Body of pancreas (tissue), 4 donors: ENCODE results near the gene ZNF699. TPM values are rescaled to one million over a fixed set of nuclear protein-coding genes. Genes with fewer than 3 reads are reported as not detected.

Experiments
- ATAC-seq: fragments of 150-250 bp; one replicate; pipeline ENCODE4 v1.9.1; 2016
- DNase-seq, 4 donors: peaks; one replicate each; pipeline ENCODE4 v3.0.0-alpha.2; 2019
- H3K27ac ChIP-seq, 4 donors: fragments of 200-600 bp; sonication (generic); 1 replicate in 3 of 4; 2 replicates in 1 of 4; pipeline versions ENCODE4 v1.5.1 to v1.6.1; 2016 to 2019; ENCODE audit warnings: mild to moderate bottlenecking in 1 of 4, mixed read lengths in 1 of 4, moderate library complexity in 1 of 4
- H3K27me3 ChIP-seq, 2 donors: fragments of 200-600 bp; sonication (generic); one replicate each; pipeline ENCODE4 v1.6.0; 2016; ENCODE audit warnings: mild to moderate bottlenecking in 1 of 2
- H3K36me3 ChIP-seq, 2 donors: fragments of 200-600 bp; sonication (generic); replicated peaks in 1 of 2; 2 replicates each; pipeline ENCODE4 v1.5.1; 2016; ENCODE audit warnings: low read depth in 2 of 2; ENCODE audit not compliant: insufficient read depth in 1 of 2
- H3K4me1 ChIP-seq: fragments of 200-600 bp; sonication (generic); one replicate; pipeline ENCODE4 v1.6.0; 2016
- H3K4me3 ChIP-seq, 2 donors: fragments of 200-600 bp; sonication (generic); 1 replicate in 1 of 2; 2 replicates in 1 of 2; pipeline ENCODE4 v1.5.1; 2016 to 2019
- H3K9me3 ChIP-seq, 3 donors: fragments of 200-600 bp; sonication (generic); 1 replicate in 2 of 3; 2 replicates in 1 of 3; pipeline ENCODE4 v1.5.1; 2016
- POLR2A ChIP-seq, 3 donors: fragments of 450-650 bp; IDR thresholded peaks; one replicate each; pipeline ENCODE4 v1.6.1; 2016; ENCODE audit warnings: antibody characterized with exemption in 3 of 3, mild to moderate bottlenecking in 2 of 3
- WGBS, 2 donors: methylation state at CpG; one replicate each; pipeline ENCODE4 v1.1.5; 2017; 5-methylcytosine and 5-hydroxymethylcytosine counted together
- intact Hi-C: fragments of 100-400 bp; cut with DNase I; formaldehyde crosslinking; loops from one replicate; pipeline ENCODE4 v1.15.1; 2023
- total RNA-seq, 2 donors: library from RNA; depleted of rRNA; stranded (reverse); fragments of >200 nt; gene quantifications; one replicate each; pipeline ENCODE4 v1.1.0, GENCODE V29; 2016
- TF ChIP-seq, protein P1 (sequence below), 7 experiments: fragments of 450-650 bp in 4 of 7; fragments of 200-600 bp in 3 of 7; sonication (generic) in 3 of 7; IDR thresholded peaks; one replicate each; pipeline ENCODE4 v1.5.1; 2016 to 2019; ENCODE audit warnings: antibody characterized with exemption in 7 of 7

Gene ZNF699
- total RNA-seq, 2 donors from 2014 or later, result 3.4 to 13.5 TPM

DNA sequence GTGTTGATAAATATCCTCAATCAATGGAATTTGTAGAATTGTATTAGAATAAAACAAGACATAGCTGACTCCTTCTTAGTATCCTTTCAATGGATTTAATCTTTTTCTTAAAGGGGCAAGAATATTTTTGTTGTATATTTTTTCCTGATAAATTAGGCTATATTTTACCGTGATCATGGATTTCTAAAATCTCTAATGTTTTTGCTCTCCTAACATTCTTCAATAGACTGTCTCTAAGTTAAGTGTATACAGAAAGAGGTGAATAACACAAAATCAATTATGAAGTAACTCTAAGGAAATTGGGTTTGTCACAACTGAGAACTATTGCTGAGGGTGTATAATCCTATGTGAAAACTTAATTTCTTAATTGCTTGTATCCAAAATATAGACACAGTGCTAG is 59.0 kb downstream of the ZNF699 start, which contains the start of gene OR7E24:
Gene OR7E24 (plus strand): TSS at position 301 of the 400 bp plus-strand sequence. CDS start 114 bp downstream, outside the sequence.
- H3K9me3 ChIP-seq, result no peaks in the 10 kb centered on the region
- intact Hi-C loops, result no loop called here
- ATAC-seq, result no peak
- H3K27ac ChIP-seq, result no peak within 1 kb of the TSS
- H3K4me3 ChIP-seq, result no peak within 1 kb of the TSS
- H3K4me1 ChIP-seq, result no peaks in the 10 kb centered on the region
- TF ChIP-seq, protein P1, sequence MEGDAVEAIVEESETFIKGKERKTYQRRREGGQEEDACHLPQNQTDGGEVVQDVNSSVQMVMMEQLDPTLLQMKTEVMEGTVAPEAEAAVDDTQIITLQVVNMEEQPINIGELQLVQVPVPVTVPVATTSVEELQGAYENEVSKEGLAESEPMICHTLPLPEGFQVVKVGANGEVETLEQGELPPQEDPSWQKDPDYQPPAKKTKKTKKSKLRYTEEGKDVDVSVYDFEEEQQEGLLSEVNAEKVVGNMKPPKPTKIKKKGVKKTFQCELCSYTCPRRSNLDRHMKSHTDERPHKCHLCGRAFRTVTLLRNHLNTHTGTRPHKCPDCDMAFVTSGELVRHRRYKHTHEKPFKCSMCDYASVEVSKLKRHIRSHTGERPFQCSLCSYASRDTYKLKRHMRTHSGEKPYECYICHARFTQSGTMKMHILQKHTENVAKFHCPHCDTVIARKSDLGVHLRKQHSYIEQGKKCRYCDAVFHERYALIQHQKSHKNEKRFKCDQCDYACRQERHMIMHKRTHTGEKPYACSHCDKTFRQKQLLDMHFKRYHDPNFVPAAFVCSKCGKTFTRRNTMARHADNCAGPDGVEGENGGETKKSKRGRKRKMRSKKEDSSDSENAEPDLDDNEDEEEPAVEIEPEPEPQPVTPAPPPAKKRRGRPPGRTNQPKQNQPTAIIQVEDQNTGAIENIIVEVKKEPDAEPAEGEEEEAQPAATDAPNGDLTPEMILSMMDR (IDR thresholded peaks at IDR 0.05), result no peak
- TF ChIP-seq POLR2A (IDR thresholded peaks at IDR 0.05), result no peak
- no peak for DNase-seq
- no peaks in the 10 kb centered on the region for H3K27me3 ChIP-seq
- 44 to 60% methylated on average over 1 of the region's 1 CpG for WGBS, 2 donors
- no peaks in the 10 kb centered on the region for H3K36me3 ChIP-seq

Other genes with a start within 250 kb of the ZNF699 start
- gene OR1M1, start 222.8 kb downstream of the ZNF699 start, total RNA-seq, result not detected
- gene OR7G2, start 202.4 kb downstream of the ZNF699 start, total RNA-seq, result not detected
- gene OR7G1, start 194.1 kb downstream of the ZNF699 start, total RNA-seq, result not detected
- gene OR7G3, start 182.9 kb downstream of the ZNF699 start, total RNA-seq, result not detected
- gene ZNF317, start 169.4 kb downstream of the ZNF699 start, total RNA-seq, result 10 to 100 TPM; 21.0 to 30.3 TPM
- not detected for gene OR7D2, start 130.9 kb downstream of the ZNF699 start, total RNA-seq
- gene OR7D4, start 90.2 kb downstream of the ZNF699 start, total RNA-seq, result not detected
- gene OR7E24, start 58.9 kb downstream of the ZNF699 start, total RNA-seq, result not detected
- gene ZNF559, start 14.3 kb upstream of the ZNF699 start, total RNA-seq, result 1 to 10 TPM; 6.5 to 6.6 TPM
- gene ZNF177, start 53.2 kb upstream of the ZNF699 start, total RNA-seq, result under 1 TPM; 0.66 to 0.78 TPM
- 10 to 100 TPM; 12.2 to 13.7 TPM for gene ZNF266, start 125.7 kb upstream of the ZNF699 start, total RNA-seq
- not detected for gene ZNF560, start 188.8 kb upstream of the ZNF699 start, total RNA-seq
- gene ZNF426, start 228.8 kb upstream of the ZNF699 start, total RNA-seq, result 1 to 10 TPM; 3.6 to 4.2 TPM